Left ventricle myocardium superior (tissue), 1 donor: ENCODE data around the gene ZFP1. TPM values are rescaled to one million over a fixed set of nuclear protein-coding genes. Genes with fewer than 3 reads are reported as not detected.
"Not testable (repeated sequence)": the region's sequence is repeated elsewhere in the genome, so short reads cannot be mapped to it uniquely, and the experiment has no call there.

ENCODE experiments used
- ATAC-seq: fragments of 200-7000 bp; cut with Tn5 transposase; one replicate; pipeline ENCODE4 v1.9.1; 2020; ENCODE audit warnings: mild to moderate bottlenecking, moderate library complexity
- DNase-seq: peaks from one replicate; pipeline ENCODE4 v3.0.0-alpha.2; 2020
- intact Hi-C: fragments of 100-400 bp; cut with micrococcal nuclease; formaldehyde crosslinking; loops from one replicate; pipeline ENCODE4 v1.11.0; 2022
- total RNA-seq: library from RNA; stranded (reverse); fragmentation: NEBNext Ultra II Directional; extraction: Animal tissue kit (Norgen Biotek cat#: 25700); gene quantifications from one replicate; pipeline ENCODE4 v1.2.1, GENCODE V29; 2021
- donor health status: DM: no; HTN: yes; CAD: no; lungs with severe emphysema.

ZFP1 gene
- total RNA-seq, 1 donor from 2014 or later, result 6.7 TPM

- intact Hi-C loops, result no loop called here
- ATAC-seq (no peak), DNase-seq (peak; percentile 53)
These were observed 36.2 kb upstream of the ZFP1 start for GRCh38 chr16:75111961-75112733.

DNA sequence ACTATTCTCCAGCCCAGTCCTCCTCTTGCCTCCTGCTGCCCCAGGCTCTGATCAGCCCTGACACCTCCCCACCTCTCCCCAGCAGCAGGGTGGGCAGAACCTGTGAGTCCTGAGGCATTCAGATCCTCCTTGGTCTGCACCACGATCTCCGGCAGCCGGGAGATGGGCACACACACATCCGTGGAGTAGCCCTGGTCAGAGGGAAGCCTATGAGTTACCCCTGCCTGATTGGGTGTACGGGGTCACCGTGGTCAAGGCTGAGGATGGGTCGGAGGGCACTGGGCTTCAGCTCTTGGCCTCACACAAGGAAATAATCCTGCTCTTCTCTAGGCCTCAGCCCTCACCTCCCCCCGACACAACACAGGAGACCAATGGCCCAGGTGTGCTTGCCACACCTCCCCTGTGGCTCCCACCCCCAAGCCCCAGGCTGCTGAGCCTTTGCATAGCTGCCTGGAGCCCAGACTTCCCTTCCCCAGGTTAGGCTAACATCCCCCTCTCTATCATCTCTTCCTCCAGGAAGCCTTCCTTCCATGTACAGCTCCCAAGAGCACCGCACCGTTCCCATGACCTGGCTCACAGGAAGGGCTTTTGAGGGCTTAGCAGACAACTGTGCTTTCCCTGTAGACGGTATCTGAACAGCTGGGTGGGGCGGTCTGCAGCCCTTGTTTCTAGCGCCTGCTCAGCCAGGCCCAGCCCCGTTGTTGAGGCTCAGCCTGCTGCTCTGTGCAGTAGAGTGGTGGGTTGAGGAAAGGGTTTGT lies 35.4 kb upstream of the ZFP1 start:
- intact Hi-C loops, result no loop called here
- no peak for ATAC-seq
- no peak for DNase-seq

DNA sequence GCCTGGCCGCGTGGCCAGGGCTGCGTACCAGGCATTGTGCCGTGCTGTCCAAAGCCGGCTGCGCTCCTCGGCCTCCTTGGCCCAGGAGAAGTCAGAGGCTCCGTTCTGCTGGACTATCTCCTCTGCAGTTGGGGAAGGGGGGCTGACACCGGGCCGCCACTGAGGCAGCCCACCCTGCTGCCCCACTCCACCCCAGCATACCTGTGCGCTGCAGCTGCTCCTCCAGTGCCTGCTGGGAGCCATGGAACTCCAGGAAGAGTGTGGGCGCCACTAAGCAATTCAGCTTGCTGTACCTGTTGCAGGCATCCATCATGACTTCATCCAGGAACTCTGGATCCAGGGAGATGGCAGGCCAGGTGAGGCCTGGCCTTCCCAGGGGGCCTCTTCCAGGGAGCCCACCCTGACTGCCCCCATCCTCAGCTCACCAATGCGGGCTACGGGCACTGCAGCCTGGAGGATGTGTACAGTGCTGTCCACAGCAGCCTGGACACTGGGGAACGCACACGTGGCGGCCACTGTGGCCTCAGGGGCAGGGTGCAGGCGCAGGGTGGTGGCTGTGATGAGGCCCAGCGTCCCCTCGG lies 34.7 kb upstream of the ZFP1 start:
- no peak for ATAC-seq
- DNase-seq, result no peak
- intact Hi-C loops, result no loop called here

DNA sequence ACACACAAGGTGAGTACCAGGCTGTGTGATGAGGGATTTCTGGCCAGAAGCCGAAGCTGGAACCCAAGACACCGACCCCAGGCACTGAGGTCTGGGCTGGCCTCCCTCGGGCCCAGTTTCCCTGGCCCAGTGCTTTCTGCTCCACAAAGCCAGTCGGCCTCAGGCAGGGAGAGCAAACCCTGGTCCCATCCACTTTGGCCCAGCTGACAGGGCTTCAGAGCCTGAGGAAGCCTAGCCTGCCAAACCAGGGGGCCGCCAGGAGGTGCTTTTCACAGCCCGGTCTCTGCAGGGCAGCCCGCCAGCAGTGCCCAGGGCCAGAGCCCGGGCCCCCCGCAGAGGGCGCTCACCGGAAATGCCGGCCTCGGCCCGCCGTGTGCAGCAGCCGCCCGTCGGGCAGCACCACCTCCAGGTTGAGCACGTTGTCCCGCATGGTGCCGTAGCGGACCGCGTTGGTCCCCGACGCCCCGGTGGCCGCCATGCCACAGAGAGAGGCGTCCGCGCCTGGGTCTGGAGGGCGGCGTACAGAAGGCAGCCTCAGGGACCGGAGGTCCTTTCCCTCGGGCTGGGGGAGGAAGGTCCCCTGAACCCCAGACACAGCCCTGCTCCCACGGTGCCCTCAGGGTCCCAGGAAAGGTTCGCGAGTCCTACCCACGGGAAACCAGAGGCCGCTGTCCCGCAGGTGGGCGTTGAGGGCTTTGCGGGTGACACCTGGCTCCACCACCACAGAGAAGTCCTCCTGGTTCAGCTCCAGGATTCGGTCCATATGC lies 34.0 kb upstream of the ZFP1 start:
- no peak for ATAC-seq
- peak; percentile 36 for DNase-seq
- intact Hi-C loops, result no loop called here

DNA sequence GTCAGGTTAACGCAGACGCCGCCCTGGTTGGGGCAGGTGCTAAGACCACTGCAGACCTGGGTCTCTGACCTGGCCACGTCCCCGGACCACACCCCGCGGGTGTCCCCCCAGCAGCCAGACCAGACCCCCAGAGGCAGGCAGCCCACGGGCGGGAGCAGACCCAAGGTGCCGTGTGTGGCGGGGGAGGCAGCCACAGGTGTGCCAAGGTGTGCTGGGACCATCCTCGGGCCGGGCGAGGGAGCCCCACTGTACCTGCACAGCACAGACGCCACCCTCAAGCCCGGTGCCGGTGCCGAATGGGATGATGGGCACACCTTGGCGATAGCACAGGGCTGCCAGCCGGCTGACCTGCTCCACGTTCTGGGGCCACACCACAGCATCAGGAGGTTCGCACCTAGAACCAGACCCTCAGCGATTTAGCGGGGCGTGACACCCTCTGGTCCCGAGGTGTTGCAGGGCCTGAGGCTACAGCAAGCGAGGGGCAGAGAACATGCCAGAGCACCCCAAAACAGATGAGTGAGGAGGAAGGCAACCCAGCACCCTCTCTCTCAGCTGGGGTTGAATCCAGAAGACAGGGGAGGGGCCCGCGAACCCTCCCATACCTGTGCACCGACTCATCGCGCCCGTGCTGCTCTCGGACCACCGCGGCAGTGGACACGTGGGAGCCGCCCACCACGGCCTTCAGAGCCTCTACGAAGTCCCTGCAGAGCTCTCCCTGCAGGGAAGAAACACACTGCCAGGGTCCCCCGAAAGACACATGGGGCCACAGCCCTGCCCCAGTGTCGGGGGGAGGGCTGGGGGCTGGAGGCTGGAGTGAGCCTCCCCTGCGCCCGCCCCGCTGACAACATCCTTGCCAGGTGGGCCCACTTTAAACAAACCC lies 33.1 kb upstream of the ZFP1 start:
- ATAC-seq (no peak), DNase-seq (no peak)
- intact Hi-C loops, result no loop called here

GRCh38 chr16:75116081-75116910 lies 32.0 kb upstream of the ZFP1 start, which contains the start of gene LDHD:
TSS of gene LDHD (minus strand) at chr16:75116780. CDS start at chr16:75116720, 60 bp downstream.
- ATAC-seq (peak; percentile 96), DNase-seq (peak; percentile 89)
- intact Hi-C loops, result no loop called here

DNA sequence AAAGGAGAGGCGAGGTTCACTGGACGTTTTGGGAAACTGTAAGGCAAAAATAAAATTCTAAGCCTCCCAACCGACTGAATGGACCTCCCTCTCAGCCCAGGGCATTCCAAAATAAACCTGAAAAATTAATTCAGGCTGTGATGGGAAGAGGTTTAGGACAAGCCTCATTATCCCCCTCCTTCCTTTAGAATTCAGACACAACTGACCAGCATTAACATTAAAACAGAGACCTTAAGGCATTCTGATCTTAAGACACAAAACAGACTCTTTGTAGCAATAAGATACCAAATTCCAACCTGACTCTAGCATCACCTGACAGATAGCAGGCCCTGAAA lies 31.4 kb upstream of the ZFP1 start:
- no peak for ATAC-seq
- intact Hi-C loops, result no loop called here
- no peak for DNase-seq

GRCh38 chr16:75118943-75119539 lies 29.3 kb upstream of the ZFP1 start:
- intact Hi-C loops, result no loop called here
- DNase-seq (no peak), ATAC-seq (no peak)

DNA sequence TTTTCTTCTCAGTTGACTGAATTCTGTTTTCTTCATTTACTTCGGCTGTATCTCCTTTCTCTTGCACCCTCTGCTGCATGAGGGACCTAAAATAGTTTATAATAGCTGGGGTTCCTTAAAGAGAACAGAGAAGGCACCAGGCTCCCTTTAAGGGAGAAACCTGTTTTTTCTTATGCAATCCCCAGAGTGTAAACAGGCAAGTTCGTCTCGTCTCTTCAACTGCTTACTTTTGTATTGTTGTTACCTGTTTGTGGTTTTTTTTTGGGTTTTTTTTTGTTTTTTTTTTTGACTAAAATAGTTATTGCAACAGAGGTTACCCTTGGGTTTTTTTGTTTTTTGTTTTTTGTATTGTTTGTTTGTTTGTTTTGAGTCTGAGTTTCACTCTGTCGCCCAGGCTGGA lies 28.1 kb upstream of the ZFP1 start:
- intact Hi-C loops, result no loop called here
- no peak for ATAC-seq

DNA sequence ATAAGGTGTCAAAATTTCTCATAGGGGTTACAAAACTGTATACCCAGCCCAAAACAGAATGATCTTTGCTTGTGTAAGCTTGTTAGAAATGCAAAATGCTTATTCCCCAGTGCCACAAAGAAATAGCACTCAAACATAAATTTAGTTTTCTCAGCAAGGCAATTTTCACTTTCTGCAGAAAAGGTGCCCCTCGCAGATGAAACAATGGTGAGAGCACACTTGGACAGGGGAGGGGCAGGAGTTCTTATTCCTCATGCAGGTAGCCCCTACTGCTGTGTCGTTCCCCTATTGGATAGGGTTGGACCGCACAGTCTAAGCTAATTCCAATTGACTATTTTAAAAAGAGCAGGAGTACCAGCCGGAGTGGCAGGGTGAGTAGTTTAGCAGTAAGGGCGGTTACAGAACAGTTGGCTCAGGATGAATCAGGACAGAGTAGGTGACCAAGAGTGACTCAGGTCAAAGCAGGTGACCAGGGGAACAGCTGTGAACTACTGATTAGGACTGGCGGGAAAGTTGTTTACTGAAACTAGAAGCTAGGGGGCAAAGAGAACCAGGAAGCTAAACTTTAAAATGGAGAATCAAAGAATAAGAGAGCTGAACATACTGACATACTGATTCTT lies 26.3 kb upstream of the ZFP1 start:
- no peak for ATAC-seq
- intact Hi-C loops, result no loop called here
- DNase-seq, result no peak

More for the DNA sequence above, 28.1 kb upstream of the ZFP1 start:
- no peak for DNase-seq

- ATAC-seq, result no peak
- DNase-seq, result no peak
- intact Hi-C loops, result no loop called here
These were observed 25.7 kb upstream of the ZFP1 start for GRCh38 chr16:75122609-75123008.

GRCh38 chr16:75127713-75128415 lies 20.5 kb upstream of the ZFP1 start:
- ATAC-seq (no peak), DNase-seq (no peak)
- intact Hi-C loops, result no loop called here

GRCh38 chr16:75129421-75130149 lies 18.7 kb upstream of the ZFP1 start:
- intact Hi-C loops, DNase-seq, ATAC-seq: not testable (repeated sequence)

DNA sequence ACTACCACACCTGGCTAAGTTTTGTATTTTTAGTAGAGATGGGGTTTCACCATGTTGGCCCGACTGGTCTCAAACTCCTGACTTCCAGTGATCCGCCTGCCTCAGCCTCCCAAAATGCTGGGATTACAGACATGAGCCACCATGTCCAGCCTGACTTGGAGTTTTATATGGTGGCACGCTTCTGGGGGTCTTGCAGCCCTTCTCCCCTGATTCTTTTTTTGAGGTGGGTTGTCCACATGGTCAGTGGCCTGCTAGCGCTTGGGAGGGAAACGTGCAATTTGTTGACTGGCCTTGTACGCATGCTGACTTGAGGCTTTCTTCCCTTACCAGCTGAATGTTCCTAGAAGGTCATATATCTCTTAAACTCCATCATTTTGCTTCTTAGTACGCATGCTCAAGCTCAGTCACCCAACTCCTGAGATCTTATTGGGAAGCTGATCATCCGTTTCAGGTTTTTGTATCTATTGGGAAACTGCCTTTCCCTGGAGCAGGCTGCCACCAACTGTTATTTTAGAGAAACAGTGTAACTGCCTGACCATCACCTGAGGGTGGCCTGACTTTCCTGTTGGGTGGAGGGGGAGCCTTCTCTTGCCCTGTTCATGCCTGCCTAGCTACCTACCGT lies 18.1 kb upstream of the ZFP1 start:
- no peak for DNase-seq
- ATAC-seq, result peak; percentile 50
- intact Hi-C loops, result no loop called here

DNA sequence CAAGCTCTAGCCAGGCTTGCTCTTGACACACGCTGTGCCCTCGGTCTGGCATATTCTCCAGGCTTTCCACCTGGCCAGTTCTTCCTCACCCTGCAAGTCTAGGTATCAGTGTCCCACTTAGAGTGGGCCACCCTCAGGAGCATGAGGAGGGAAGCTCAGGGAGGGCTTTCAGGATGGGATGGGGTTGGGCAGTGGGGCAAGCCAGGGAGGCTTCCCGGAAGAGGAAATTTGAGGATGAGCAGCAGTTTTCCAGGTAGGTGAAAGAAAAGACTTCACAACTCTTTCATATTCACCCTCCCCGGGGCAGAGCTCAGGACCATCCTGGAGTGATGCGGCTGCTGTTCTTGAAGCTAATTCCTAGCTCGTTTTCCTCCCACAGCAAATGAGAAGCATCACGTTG lies 17.2 kb upstream of the ZFP1 start:
- DNase-seq, result no peak
- ATAC-seq, result no peak
- intact Hi-C loops, result no loop called here
